CD8-positive, alpha-beta memory T cell (primary cell): Measurements from ENCODE around the gene IGFBP7. TPM values are rescaled to one million over a fixed set of nuclear protein-coding genes. Genes with fewer than 3 reads are reported as not detected.

Experiments
- CTCF ChIA-PET: fragments of 350-600 bp; sonication (Branson Sonifier 250); formaldehyde crosslinking; loops from one replicate; lab custom pipeline; 2021; ENCODE audit warnings: antibody characterized with exemption; lab: Charles Lee
- POLR2A ChIA-PET: fragments of 350-600 bp; sonication (Branson Sonifier 250); formaldehyde crosslinking; loops from one replicate; lab custom pipeline; 2021; ENCODE audit warnings: antibody characterized with exemption; lab: Charles Lee
- DNase-seq, 5 donors: peaks; one replicate each; pipeline versions ENCODE4 v3.0.0 to v3.0.0-alpha.2; 2020 to 2022; ENCODE audit warnings: mixed read lengths in 1 of 5
- H3K27ac ChIP-seq: one replicate; pipeline ENCODE4 v1.7.0; 2013; ENCODE audit warnings: low read depth, mild to moderate bottlenecking, low read length, moderate library complexity
- H3K27me3 ChIP-seq: 2 replicates; pipeline ENCODE4 v1.7.0; 2013; ENCODE audit warnings: low read length, mild to moderate bottlenecking; ENCODE audit not compliant: insufficient read depth, poor library complexity, severe bottlenecking
- H3K36me3 ChIP-seq: 2 replicates; pipeline ENCODE4 v1.7.0; 2013; ENCODE audit warnings: mild to moderate bottlenecking, low read length, moderate library complexity; ENCODE audit not compliant: insufficient read depth
- H3K4me1 ChIP-seq: 2 replicates; pipeline ENCODE4 v1.7.0; 2013; ENCODE audit warnings: mild to moderate bottlenecking, low read length, moderate library complexity; ENCODE audit not compliant: insufficient read depth
- H3K4me3 ChIP-seq: 2 replicates; pipeline ENCODE4 v1.7.0; 2013; ENCODE audit warnings: mild to moderate bottlenecking, low read length
- H3K9me3 ChIP-seq: 2 replicates; pipeline ENCODE4 v1.7.0; 2013; ENCODE audit warnings: mild to moderate bottlenecking, low read length
- H3K27ac Mint-ChIP-seq, 8 donors: one replicate each; pipeline ENCODE4 v1.8.0; 2020 to 2021; ENCODE audit warnings: mixed read lengths in 8 of 8, mild to moderate bottlenecking in 6 of 8, inconsistent platforms in 3 of 8, moderate library complexity in 3 of 8
- H3K27me3 Mint-ChIP-seq, 2 donors: one replicate each; pipeline ENCODE4 v1.8.0; 2020 to 2021; ENCODE audit warnings: mixed read lengths in 2 of 2, mild to moderate bottlenecking in 1 of 2, moderate library complexity in 1 of 2
- H3K36me3 Mint-ChIP-seq, 3 donors: one replicate each; pipeline ENCODE4 v1.8.0; 2020 to 2021; ENCODE audit warnings: mixed read lengths in 3 of 3, inconsistent platforms in 1 of 3, mild to moderate bottlenecking in 1 of 3
- H3K4me1 Mint-ChIP-seq, 3 donors: one replicate each; pipeline ENCODE4 v1.8.0; 2020 to 2021; ENCODE audit warnings: mixed read lengths in 3 of 3, inconsistent platforms in 1 of 3, mild to moderate bottlenecking in 1 of 3
- H3K4me3 Mint-ChIP-seq, 7 donors: one replicate each; pipeline ENCODE4 v1.8.0; 2020 to 2021; ENCODE audit warnings: mixed read lengths in 7 of 7, mild to moderate bottlenecking in 6 of 7, moderate library complexity in 4 of 7, inconsistent platforms in 2 of 7
- H3K9me3 Mint-ChIP-seq, 5 donors: one replicate each; pipeline ENCODE4 v1.8.0; 2020 to 2022; ENCODE audit warnings: mixed read lengths in 5 of 5, mild to moderate bottlenecking in 3 of 5, moderate library complexity in 2 of 5, inconsistent platforms in 1 of 5
- polyA plus RNA-seq: library from polyadenylated mRNA; unstranded; fragments of 300-500 nt; fragmentation: Illumina TruSeq; gene quantifications from one replicate; pipeline ENCODE4 v1.2.3, GENCODE V29; 2021
- total RNA-seq, 2 experiments: library from RNA; stranded (reverse); gene quantifications; one replicate each; pipeline ENCODE4 v1.2.3, GENCODE V29; 2021

Gene IGFBP7
- total RNA-seq = not detected
- polyA plus RNA-seq = not detected

DNA sequence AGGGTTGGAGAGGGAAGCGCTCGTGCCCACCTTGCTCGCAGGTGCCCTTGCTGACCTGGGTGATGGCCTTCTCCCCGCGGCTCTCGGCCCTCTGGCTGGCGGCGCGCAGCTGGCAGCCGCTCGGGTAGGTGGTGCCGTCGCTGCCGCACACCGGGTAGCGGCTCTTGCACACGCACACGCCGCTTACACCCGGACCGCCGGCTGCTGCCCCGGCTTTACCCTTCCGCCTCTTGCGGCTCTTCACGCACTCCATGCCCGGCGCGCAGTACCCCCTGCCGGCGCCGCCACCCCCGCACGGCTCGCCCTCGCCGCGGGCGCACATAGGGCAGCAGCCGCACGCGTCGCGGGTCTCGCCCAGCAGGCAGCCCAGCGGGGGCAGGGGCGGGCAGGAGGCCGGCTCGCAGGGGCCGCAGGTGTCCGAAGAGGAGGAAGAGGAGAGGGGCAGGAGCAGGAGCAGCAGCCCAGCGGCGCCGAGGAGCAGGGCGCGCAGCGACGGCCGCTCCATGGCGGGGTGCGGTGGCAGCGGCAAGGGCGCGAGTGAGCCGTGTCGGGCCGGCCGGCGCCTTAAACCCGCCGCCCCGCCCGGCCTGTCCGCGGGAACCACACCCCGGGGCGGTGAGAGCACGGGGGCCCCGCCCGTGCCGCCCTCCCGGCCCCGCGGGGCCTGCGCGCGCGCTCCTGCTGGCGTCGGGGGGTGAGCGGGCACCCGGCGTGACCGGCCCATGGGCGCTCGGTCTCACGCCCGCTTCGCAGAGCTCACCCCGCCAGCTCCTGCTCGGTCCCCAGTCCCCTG lies at the start of gene IGFBP7:
IGFBP7 (minus strand) TSS at position 539 of the 793 bp plus-strand sequence; CDS start at position 505, 34 bp downstream.
- no peak within 1 kb of the TSS for H3K27ac ChIP-seq
- CTCF ChIA-PET = interaction anchor here (1.2 kb wide), 1 partner anchor 54 kb away, joined by 3 read pairs; no protein-coding TSS in a partner anchor
- no peaks in the 10 kb centered on the region for H3K9me3 ChIP-seq
- Mint-ChIP-seq H3K4me1 (peaks cover 12 to 18% (median 14%) of the 10 kb centered on the region in 3 donors), H3K36me3 (no peaks in the 10 kb centered on the region), H3K4me3 (peak within 1 kb of the TSS; percentile 75 to 86 (median 81)), H3K27ac (peak within 1 kb of the TSS in 2 of 8 donors; percentile 36 to 66), H3K9me3 (no peaks in the 10 kb centered on the region), H3K27me3 (peaks cover 49 to 77% of the 10 kb centered on the region in 2 donors)
- H3K4me1 ChIP-seq = peaks cover 6% of the 10 kb centered on the region
- peak within 1 kb of the TSS; percentile 29 for H3K4me3 ChIP-seq
- DNase-seq = no peak
- no peaks in the 10 kb centered on the region for H3K36me3 ChIP-seq
- POLR2A ChIA-PET = no interaction called here
- peaks cover 16% of the 10 kb centered on the region for H3K27me3 ChIP-seq

DNA sequence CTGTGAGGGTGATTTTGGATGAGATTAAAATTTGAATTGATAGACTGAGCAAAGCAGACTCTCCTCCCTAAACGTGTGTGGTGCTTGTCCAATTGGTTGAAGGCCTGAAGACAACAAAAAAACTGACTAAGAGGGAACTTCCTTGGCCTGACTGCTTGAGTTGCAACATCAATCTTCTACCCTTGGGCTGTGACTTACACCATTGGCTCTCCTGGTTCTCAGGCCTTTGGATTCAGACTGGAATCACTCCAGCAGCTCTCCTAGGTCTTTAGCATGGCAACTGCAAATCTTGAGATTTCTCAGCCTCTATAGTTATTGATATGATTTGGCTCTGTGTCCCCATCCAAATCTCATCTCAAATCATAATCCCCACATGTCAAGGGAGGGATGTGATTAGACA lies 49.7 kb upstream of the IGFBP7 start:
- DNase-seq = no peak
- Mint-ChIP-seq H3K36me3 (no peaks in the 10 kb centered on the region), H3K4me1 (peaks cover 9 to 15% (median 12%) of the 10 kb centered on the region in 3 donors), H3K9me3 (no peaks in the 10 kb centered on the region), H3K27me3 (peaks cover 7 to 36% of the 10 kb centered on the region in 2 donors), H3K27ac (no peak overlapping the region), H3K4me3 (no peak overlapping the region)
- Histone ChIP-seq H3K4me1 (no peaks in the 10 kb centered on the region), H3K9me3 (no peaks in the 10 kb centered on the region), H3K27me3 (peaks cover 3% of the 10 kb centered on the region), H3K4me3 (no peak overlapping the region), H3K36me3 (no peaks in the 10 kb centered on the region), H3K27ac (no peak overlapping the region)
- CTCF ChIA-PET = interaction anchor here (1.1 kb wide), 1 partner anchor 9 kb away, joined by 3 read pairs; no protein-coding TSS in a partner anchor
- POLR2A ChIA-PET = no interaction called here

GRCh38 chr4:57158762-57159161 lies 48.6 kb upstream of the IGFBP7 start:
- peaks cover 2 to 35% of the 10 kb centered on the region in 2 donors for H3K27me3 Mint-ChIP-seq
- H3K9me3 Mint-ChIP-seq = no peaks in the 10 kb centered on the region

GRCh38 chr4:57158221-57158620 lies 48.0 kb upstream of the IGFBP7 start:
- H3K4me1 Mint-ChIP-seq = peaks cover 0 to 2% (median 1%) of the 10 kb centered on the region in 3 donors
- Histone ChIP-seq H3K4me3 (no peak overlapping the region), H3K4me1 (no peaks in the 10 kb centered on the region), H3K9me3 (no peaks in the 10 kb centered on the region), H3K27me3 (no peaks in the 10 kb centered on the region), H3K27ac (no peak overlapping the region), H3K36me3 (no peaks in the 10 kb centered on the region)
- no peak overlapping the region for H3K27ac Mint-ChIP-seq
- no peaks in the 10 kb centered on the region for H3K9me3 Mint-ChIP-seq
- CTCF ChIA-PET = interaction anchor here (1.7 kb wide), 1 partner anchor 8 kb away, joined by 3 read pairs; no protein-coding TSS in a partner anchor
- H3K36me3 Mint-ChIP-seq = no peaks in the 10 kb centered on the region
- H3K27me3 Mint-ChIP-seq = peaks cover 6 to 39% of the 10 kb centered on the region in 2 donors
- H3K4me3 Mint-ChIP-seq = no peak overlapping the region
- POLR2A ChIA-PET = no interaction called here
- no peak for DNase-seq

More at GRCh38 chr4:57158762-57159161, 48.6 kb upstream of the IGFBP7 start:
- H3K9me3 ChIP-seq = no peaks in the 10 kb centered on the region
- no peak overlapping the region for H3K4me3 ChIP-seq
- ChIA-PET CTCF (interaction anchor here (1.1 kb wide), 1 partner anchor 10 kb away, joined by 3 read pairs; no protein-coding TSS in a partner anchor), POLR2A (no interaction called here)
- Mint-ChIP-seq H3K27ac (peak overlapping the region in 1 of 8 donors; percentile 19), H3K36me3 (no peaks in the 10 kb centered on the region), H3K4me1 (peaks cover 0 to 8% (median 5%) of the 10 kb centered on the region in 3 donors), H3K4me3 (no peak overlapping the region)
- H3K4me1 ChIP-seq = no peaks in the 10 kb centered on the region
- H3K36me3 ChIP-seq = no peaks in the 10 kb centered on the region
- no peak overlapping the region for H3K27ac ChIP-seq
- no peaks in the 10 kb centered on the region for H3K27me3 ChIP-seq
- no peak for DNase-seq

DNA sequence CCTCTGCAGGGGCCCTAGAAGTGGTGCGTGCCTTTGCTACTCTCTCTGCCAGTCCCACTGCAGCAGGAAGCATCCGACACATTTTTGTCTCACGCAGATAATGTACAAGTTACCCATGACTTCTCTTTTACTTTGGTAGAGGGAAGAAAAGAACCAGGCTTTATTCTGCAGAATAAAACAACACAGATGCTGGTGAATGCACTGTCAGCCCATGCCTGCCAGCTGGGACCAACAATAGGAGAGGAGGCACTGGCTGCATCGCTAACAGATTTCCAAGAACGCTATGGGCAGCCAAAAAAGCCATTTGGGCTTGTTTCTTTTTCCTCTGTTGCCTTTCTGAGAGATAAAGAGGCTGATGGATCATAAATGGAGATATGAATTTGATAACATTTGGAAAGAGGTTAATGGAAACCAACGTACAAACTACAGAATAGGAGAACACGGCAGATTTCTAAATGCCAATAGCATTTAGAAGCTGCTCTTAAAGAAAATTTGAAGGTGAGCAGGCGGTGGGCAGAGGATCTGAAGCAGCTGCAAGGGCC lies 47.5 kb upstream of the IGFBP7 start:
- POLR2A ChIA-PET = no interaction called here
- H3K27me3 ChIP-seq = no peaks in the 10 kb centered on the region
- H3K9me3 ChIP-seq = no peaks in the 10 kb centered on the region
- H3K4me3 ChIP-seq = no peak overlapping the region
- H3K9me3 Mint-ChIP-seq = no peaks in the 10 kb centered on the region
- H3K27ac Mint-ChIP-seq = no peak overlapping the region
- H3K36me3 ChIP-seq = no peaks in the 10 kb centered on the region
- peaks cover 8 to 39% of the 10 kb centered on the region in 2 donors for H3K27me3 Mint-ChIP-seq
- no peak overlapping the region for H3K27ac ChIP-seq
- H3K36me3 Mint-ChIP-seq = no peaks in the 10 kb centered on the region
- H3K4me1 ChIP-seq = no peaks in the 10 kb centered on the region
- DNase-seq = no peak
- H3K4me1 Mint-ChIP-seq = no peaks in the 10 kb centered on the region
- H3K4me3 Mint-ChIP-seq = peak overlapping the region in 1 of 7 donors; percentile 25
- CTCF ChIA-PET = interaction anchor here (1.1 to 1.7 kb wide), 2 partner anchors 9 to 11 kb away, joined by 3 read pairs; no protein-coding TSS in a partner anchor

GRCh38 chr4:57156242-57156990 lies 46.2 kb upstream of the IGFBP7 start:
- POLR2A ChIA-PET = no interaction called here
- Mint-ChIP-seq H3K4me1 (no peaks in the 10 kb centered on the region), H3K36me3 (no peaks in the 10 kb centered on the region), H3K27ac (no peak overlapping the region), H3K9me3 (no peaks in the 10 kb centered on the region), H3K4me3 (peak overlapping the region in 1 of 7 donors; percentile 44), H3K27me3 (peaks cover 8 to 43% of the 10 kb centered on the region in 2 donors)
- CTCF ChIA-PET = interaction anchor here (1.0 to 1.7 kb wide), 3 partner anchors 9 to 12 kb away, joined by 3 read pairs; no protein-coding TSS in a partner anchor
- Histone ChIP-seq H3K4me1 (no peaks in the 10 kb centered on the region), H3K27ac (no peak overlapping the region), H3K27me3 (no peaks in the 10 kb centered on the region), H3K4me3 (no peak overlapping the region), H3K36me3 (no peaks in the 10 kb centered on the region), H3K9me3 (no peaks in the 10 kb centered on the region)
- no peak for DNase-seq

DNA sequence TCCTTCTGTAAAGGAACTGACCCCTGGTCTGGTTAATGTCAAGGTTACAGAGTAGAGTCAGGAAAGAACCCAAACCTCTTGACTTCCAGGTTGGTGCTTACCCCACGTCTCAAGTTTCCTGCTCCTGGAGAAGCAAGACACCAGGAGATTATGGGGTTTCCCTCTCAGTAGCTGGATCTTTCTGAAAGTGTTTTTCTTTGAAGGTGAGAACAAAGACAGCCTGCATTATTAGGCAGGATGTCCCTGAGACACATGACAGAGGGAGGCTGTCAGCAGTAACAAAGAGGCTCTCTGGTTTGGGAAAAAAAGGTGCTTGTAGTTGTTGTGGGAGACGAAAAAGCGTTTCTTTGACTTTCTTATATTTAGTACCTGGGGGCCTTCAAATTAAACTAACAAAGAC lies 44.7 kb upstream of the IGFBP7 start:
- Mint-ChIP-seq H3K27ac (no peak overlapping the region), H3K36me3 (no peaks in the 10 kb centered on the region), H3K4me1 (no peaks in the 10 kb centered on the region), H3K4me3 (no peak overlapping the region), H3K9me3 (no peaks in the 10 kb centered on the region), H3K27me3 (peaks cover 7 to 38% of the 10 kb centered on the region in 2 donors)
- Histone ChIP-seq H3K4me3 (no peak overlapping the region), H3K27ac (no peak overlapping the region), H3K4me1 (no peaks in the 10 kb centered on the region), H3K9me3 (no peaks in the 10 kb centered on the region), H3K36me3 (no peaks in the 10 kb centered on the region), H3K27me3 (no peaks in the 10 kb centered on the region)
- DNase-seq = no peak
- ChIA-PET CTCF (no interaction called here), POLR2A (no interaction called here)
